GM18907 (cell line): ENCODE results near the gene RAB4B.
"Not testable (repeated sequence)": the region's sequence is repeated elsewhere in the genome, so short reads cannot be mapped to it uniquely, and the experiment has no call there.

Experiments used
- ATAC-seq: cut with Tn5 transposase; IDR thresholded peaks from one replicate; pipeline ENCODE4 v1.9.1; 2021; ENCODE audit warnings: mild to moderate bottlenecking, moderate library complexity; ENCODE audit not compliant: unreplicated experiment

The RAB4B gene

GRCh38 chr19:40815223-40815622 lies 37.2 kb downstream of the RAB4B start:
- no peak for ATAC-seq

- not testable (repeated sequence) for ATAC-seq
Observed at GRCh38 chr19:40818480-40819399, 40.7 kb downstream of the RAB4B start.

- ATAC-seq, result not testable (repeated sequence)
Observed at GRCh38 chr19:40819479-40820234, 41.6 kb downstream of the RAB4B start.

- no peak for ATAC-seq
Observed at GRCh38 chr19:40822161-40822560, 44.1 kb downstream of the RAB4B start.

GRCh38 chr19:40822704-40823553 lies 44.9 kb downstream of the RAB4B start:
- not testable (repeated sequence) for ATAC-seq

- not testable (repeated sequence) for ATAC-seq
Observed at GRCh38 chr19:40824916-40825315, 46.9 kb downstream of the RAB4B start.

GRCh38 chr19:40825460-40826095 lies 47.5 kb downstream of the RAB4B start:
- ATAC-seq, result not testable (repeated sequence)

- ATAC-seq, result not testable (repeated sequence)
Observed at GRCh38 chr19:40826312-40826698, 48.3 kb downstream of the RAB4B start.

GRCh38 chr19:40826699-40827385 lies 48.8 kb downstream of the RAB4B start:
- not testable (repeated sequence) for ATAC-seq

- no peak for ATAC-seq
Observed at GRCh38 chr19:40827386-40828247, 49.6 kb downstream of the RAB4B start.

GRCh38 chr19:40829205-40829604 lies 51.2 kb downstream of the RAB4B start:
- ATAC-seq, result no peak

GRCh38 chr19:40830741-40831140 lies 52.7 kb downstream of the RAB4B start:
- ATAC-seq, result not testable (repeated sequence)

GRCh38 chr19:40831502-40832430 lies 53.7 kb downstream of the RAB4B start:
- no peak for ATAC-seq

GRCh38 chr19:40832431-40832790 lies 54.4 kb downstream of the RAB4B start:
- not testable (repeated sequence) for ATAC-seq

GRCh38 chr19:40833728-40834533 lies 55.9 kb downstream of the RAB4B start:
- ATAC-seq, result not testable (repeated sequence)

GRCh38 chr19:40836754-40837429 lies 58.8 kb downstream of the RAB4B start:
- no peak for ATAC-seq
